ENCODE results near the gene CPZ. TPM values are rescaled to one million over a fixed set of nuclear protein-coding genes. Genes with fewer than 3 reads are reported as not detected.

CPZ gene
- total and polyA plus RNA-seq, 10 of the 15 experiments (the other 5 are each of a cell fraction or from before 2014, with no cell fraction given) = not detected

- TF ChIP-seq IRF3 (IDR thresholded peaks at IDR 0.05) = no peak
These were observed 72.4 kb downstream of the CPZ start (continued) for GRCh38 chr4:8664976-8665375.

GRCh38 chr4:8665406-8666360 is 73.1 kb downstream of the CPZ start:
- DNase-seq (ENCODE audit: low read depth, low spot score) (no peak), FAIRE-seq (no peak), ATAC-seq (no peak)
- Histone ChIP-seq H3K79me2 (ENCODE audit: control insufficient read depth, insufficient read depth, low read length) (no peaks in the 10 kb centered on the region), H3K9me3 (replicated peaks; ENCODE audit: control insufficient read depth, insufficient read depth, low read length) (no peaks in the 10 kb centered on the region), H3K4me3 (no peak overlapping the region), H3K27ac (ENCODE audit: control insufficient read depth, insufficient read depth) (no peak overlapping the region), H3K27me3 (replicated peaks in 1 of 2; ENCODE audit: control insufficient read depth in 2 of 2, insufficient read depth in 2 of 2, low read length in 1 of 2) (no peaks in the 10 kb centered on the region), H3K4me2 (ENCODE audit: control insufficient read depth, insufficient read depth) (no peak overlapping the region), H3K4me1 (ENCODE audit: control insufficient read depth, insufficient read depth, low read length) (no peaks in the 10 kb centered on the region), H3K9ac (ENCODE audit: control insufficient read depth, insufficient read depth, low read length) (no peak overlapping the region), H4K20me1 (ENCODE audit: control insufficient read depth, insufficient read depth) (no peaks in the 10 kb centered on the region), H3K36me3 (ENCODE audit: control insufficient read depth in 2 of 2, insufficient read depth in 2 of 2, low read length in 1 of 2) (no peaks in the 10 kb centered on the region), H2AFZ (ENCODE audit: control insufficient read depth, low read depth, low read length) (no peak overlapping the region)
- ChIA-PET CTCF (no interaction called here), SMC1A (ENCODE audit: uncharacterized antibody, unreplicated experiment) (no interaction called here), POLR2A (no interaction called here), RAD21 (ENCODE audit: unreplicated experiment) (no interaction called here)
- in situ Hi-C loops (cut with MboI) (no loop called here), intact Hi-C loops (cut with micrococcal nuclease; ENCODE audit: unreplicated experiment) (no loop called here)
- no TSS peak for BruUV-seq (replicated peaks)
- 33% methylated on average over 19 of the region's 19 CpGs for WGBS (ENCODE audit: insufficient coverage, insufficient replicate concordance, low lambda C conversion rate, missing lambda C conversion rate)
- TF ChIP-seq TARDBP (IDR thresholded peaks at IDR 0.05; ENCODE audit: borderline replicate concordance) = no peak
- no peak for TF ChIP-seq PBX3 (IDR thresholded peaks at IDR 0.05; ENCODE audit: insufficient replicate concordance, low read depth, low read length)
- no peak for TF ChIP-seq RAD51 (IDR thresholded peaks at IDR 0.05)
- TF ChIP-seq PRDM15 (CRISPR knock-in tag; IDR thresholded peaks at IDR 0.05) = no peak
- no peak for TF ChIP-seq NR2C1 (IDR thresholded peaks at IDR 0.05)
- no peak for TF ChIP-seq RELA (IDR thresholded peaks at IDR 0.05; ENCODE audit: borderline replicate concordance, partially characterized antibody)
- no peak for TF ChIP-seq TBL1XR1 (IDR thresholded peaks at IDR 0.05; ENCODE audit: low read depth, low read length)
- no peak for TF ChIP-seq FOXK2 (IDR thresholded peaks at IDR 0.05)
- TF ChIP-seq ESRRA (IDR thresholded peaks at IDR 0.05; ENCODE audit: low read length) = no peak
- no peak for TF ChIP-seq EZH2 (IDR thresholded peaks at IDR 0.05; ENCODE audit: borderline replicate concordance, control insufficient read depth, low read depth, low read length)
- TF ChIP-seq SREBF1 (IDR thresholded peaks at IDR 0.05; ENCODE audit: low read length) = no peak
- no peak for TF ChIP-seq RCOR1 (conservative IDR thresholded peaks at IDR 0.05; ENCODE audit: low read depth, low read length)
- no peak for TF ChIP-seq NR2F1 (conservative IDR thresholded peaks at IDR 0.05)
- TF ChIP-seq POLR2AphosphoS2 (IDR thresholded peaks at IDR 0.05; ENCODE audit: low read depth, low read length) = no peak
- no peak for TF ChIP-seq KAT2A (conservative IDR thresholded peaks at IDR 0.05; ENCODE audit: control insufficient read depth, low read depth, low read length)
- no peak for TF ChIP-seq SRF (IDR thresholded peaks at IDR 0.05; ENCODE audit: low read depth in 2 of 2, low read length in 2 of 2)

Measured in GM12878 (cell line).